GM18870 (cell line): ENCODE results near the gene MAGED1.
A peak's percentile ranks its signal among the peaks of the same experiment; 100 is the strongest.
"Not testable (repeated sequence)": the region's sequence is repeated elsewhere in the genome, so short reads cannot be mapped to it uniquely, and the experiment has no call there.

Experiments
- ATAC-seq: cut with Tn5 transposase; IDR thresholded peaks from one replicate; pipeline ENCODE4 v1.9.1; 2021; ENCODE audit warnings: moderate library complexity; ENCODE audit not compliant: unreplicated experiment

MAGED1 gene

DNA sequence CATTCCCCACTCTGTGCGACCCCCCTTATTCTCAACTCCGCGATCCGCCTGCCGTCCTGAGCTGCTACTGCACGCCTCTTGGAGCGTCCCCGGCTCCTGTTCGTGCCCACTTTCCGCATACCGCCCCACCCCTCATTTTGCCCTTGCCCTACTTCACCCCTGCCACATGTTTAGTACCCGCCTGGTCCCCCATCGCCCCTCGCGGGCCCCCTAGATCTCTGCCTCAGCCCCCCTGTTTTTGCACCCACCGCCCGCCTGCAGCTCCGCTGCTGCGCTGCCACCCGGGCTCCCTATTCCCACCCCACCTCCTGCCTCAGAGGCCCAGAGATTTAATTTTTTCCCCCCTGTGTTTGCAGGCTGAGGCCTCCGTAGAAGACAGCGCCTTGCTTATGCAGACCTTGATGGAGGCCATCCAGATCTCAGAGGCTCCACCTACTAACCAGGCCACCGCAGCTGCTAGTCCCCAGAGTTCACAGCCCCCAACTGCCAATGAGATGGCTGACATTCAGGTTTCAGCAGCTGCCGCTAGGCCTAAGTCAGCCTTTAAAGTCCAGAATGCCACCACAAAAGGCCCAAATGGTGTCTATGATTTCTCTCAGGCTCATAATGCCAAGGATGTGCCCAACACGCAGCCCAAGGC is 1.4 kb downstream of the MAGED1 start:
- peak; percentile 48 for ATAC-seq

DNA sequence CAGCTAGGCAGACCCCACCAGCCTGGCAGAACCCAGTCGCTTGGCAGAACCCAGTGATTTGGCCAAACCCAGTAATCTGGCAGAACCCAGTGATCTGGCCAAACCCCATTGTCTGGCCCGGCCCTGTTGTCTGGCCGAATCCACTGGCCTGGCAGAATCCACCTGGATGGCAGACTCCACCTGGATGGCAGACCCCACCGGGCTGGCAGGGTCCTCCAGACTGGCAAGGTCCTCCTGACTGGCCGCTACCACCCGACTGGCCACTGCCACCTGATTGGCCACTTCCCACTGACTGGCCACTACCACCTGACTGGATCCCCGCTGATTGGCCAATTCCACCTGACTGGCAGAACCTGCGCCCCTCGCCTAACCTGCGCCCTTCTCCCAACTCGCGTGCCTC is 3.2 kb downstream of the MAGED1 start:
- no peak for ATAC-seq

DNA sequence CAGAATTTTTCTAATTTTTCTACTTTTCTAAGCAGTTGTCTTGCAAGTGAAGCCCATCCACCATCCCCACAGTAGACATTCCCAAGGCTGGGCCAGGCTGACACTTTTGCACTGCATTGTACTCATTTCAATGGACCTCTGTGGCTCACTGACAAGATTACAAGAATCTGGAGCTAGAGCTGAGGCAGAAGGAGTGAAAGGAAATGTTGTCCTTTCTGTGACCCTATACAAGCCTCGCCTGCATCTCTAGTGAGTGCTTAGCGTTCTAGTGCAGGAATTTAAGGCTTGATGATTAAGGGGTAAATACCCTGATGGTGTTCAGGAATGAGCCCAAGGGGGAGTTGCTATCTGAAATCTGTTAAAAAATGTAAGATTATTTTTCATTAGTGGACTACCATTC is 6.3 kb downstream of the MAGED1 start:
- ATAC-seq, result no peak

DNA sequence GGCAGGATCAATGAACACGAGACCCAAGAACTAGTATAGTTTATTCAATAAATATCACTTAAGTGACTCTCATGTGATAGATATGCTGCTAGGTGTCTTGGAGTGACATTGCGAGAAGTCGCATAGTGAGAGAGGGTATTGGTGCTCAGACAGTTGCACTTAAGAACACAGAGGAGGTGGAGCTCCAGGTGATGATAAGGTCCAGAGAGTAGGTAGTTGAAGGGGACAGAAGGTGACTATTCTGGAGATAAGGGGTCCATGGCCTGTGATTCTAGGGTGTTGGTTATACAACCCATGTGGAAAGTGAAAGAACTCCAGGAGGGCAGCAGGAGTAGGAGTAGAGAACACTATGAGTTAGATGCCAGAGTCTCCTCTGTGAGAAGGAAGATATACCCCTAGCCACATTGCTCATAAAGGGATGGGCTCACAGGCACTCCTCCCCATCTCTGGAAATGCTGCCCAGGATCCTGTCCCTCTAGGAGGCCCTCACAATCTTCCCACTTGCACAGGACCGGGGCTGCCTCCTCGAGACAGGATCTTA is 9.2 kb downstream of the MAGED1 start:
- ATAC-seq, result no peak

DNA sequence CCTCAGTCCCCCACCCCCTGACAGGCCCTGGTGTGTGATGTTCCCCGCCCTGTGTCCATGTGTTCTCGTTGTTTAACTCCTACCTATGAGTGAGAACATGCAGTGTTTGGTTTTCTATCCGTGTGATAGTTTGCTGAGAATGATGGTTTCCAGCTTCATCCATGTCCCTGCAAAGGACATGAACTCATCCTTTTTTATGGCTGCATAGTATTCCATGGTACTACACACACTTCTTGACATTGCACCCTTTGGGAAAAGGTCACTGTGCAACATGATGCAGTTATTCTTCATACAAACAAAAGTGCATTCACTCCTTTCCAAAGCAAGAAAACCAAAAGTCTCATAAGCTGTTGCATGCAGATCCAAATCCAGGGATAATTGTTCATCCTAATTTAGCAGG is 11.7 kb downstream of the MAGED1 start:
- ATAC-seq, result not testable (repeated sequence)

DNA sequence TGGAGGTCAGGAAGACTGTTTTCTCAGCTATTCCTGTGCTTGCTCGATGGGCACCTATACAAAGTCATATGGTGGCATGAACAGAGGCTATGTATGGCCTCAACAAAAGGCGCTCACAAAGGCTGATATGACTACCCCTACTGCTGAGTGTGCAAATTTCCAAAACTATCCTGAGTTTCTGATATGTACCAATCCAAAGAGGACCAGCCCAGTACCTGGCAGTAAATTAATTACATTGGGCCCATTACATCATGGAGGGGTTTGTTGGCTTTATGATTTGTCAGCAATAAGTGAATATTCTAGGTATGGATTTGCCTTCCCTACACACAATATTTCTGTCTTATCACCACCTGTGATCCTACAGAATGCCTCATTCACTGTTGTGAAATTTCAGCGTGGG is 12.3 kb downstream of the MAGED1 start:
- no peak for ATAC-seq

DNA sequence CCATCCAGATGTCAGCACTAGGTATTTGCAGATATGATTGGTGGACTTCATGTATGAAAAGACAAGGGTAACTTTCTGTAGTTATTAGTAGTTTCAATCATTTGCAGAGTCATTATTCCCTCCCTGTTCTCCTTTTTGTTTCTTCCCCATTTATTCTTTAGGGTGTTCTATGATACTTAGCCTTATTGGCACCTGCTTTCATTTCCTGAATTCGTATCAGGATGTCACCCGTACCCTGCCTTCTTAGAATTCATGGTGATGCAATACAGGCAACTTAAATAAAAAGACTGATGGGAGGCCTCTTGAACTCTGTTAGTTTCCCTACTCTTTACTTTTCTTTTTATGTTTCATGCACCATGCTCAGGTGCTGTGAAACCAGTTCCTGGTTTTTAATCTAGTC is 24.2 kb downstream of the MAGED1 start:
- ATAC-seq, result no peak

DNA sequence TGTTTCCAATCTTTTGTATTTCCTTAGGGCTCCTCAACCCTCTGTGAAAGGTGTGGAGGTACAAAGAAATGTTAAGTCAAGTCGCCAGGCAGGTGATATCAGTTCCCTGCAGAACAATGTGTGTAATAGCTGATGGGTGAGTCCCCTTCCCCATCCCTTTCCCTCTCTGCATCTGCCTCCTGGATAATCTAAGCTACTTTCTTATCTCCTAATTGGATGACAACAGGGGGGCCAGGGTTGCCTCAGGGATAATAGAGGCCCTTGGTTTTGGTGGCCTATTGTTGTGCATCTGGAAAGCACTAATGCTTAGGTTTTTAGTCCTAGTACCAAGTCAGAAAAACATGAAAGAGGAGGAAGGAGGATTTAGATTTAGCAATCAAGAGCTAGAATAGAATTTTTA is 29.1 kb downstream of the MAGED1 start:
- ATAC-seq, result no peak

DNA sequence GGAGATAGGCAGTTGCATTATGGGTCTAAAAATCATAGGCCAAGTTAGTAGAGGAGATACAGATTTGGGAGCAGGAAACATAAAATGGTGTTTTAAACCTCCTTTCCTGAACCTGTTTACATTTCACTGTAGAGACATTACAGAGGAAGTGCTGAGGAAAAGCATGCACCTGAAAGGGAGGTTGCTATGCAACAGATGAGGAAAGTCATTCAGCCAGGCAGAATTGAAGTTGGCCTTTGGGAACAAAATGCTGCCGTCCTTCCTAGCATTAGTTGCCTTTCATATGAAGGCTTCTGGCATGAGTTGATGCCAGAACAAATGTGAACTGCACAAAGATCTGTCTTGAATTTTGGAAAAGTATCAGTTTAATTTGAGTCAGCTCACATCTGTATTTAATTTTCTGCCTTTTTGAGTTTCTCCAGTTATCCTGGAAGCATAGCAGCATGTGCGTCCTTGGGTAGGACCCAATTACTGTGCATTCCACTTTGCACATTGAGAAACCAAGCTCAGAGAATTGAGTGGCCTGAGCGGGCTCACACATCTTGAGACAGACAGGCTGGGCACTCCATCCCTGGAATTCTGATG is 38.2 kb downstream of the MAGED1 start:
- no peak for ATAC-seq
